D341Med (cell line): Measurements from ENCODE around the gene ILKAP.

Experiments
- DNase-seq: peaks from one replicate; pipeline ENCODE4 v3.0.0; 2012; ENCODE audit warnings: low spot score

The ILKAP gene

GRCh38 chr2:238133499-238134392 is 69.7 kb downstream of the ILKAP start:
- no peak for DNase-seq

- DNase-seq = no peak
Measured at GRCh38 chr2:238132463-238133450, 70.7 kb downstream of the ILKAP start.

GRCh38 chr2:238131761-238132462 is 71.6 kb downstream of the ILKAP start:
- DNase-seq = no peak

- no peak for DNase-seq
Measured at GRCh38 chr2:238130696-238131628, 72.5 kb downstream of the ILKAP start.

- no peak for DNase-seq
Measured at GRCh38 chr2:238130111-238130695, 73.3 kb downstream of the ILKAP start.

- DNase-seq = no peak
Measured at GRCh38 chr2:238129166-238130010, 74.1 kb downstream of the ILKAP start.

- no peak for DNase-seq
Measured at GRCh38 chr2:238128534-238129001, 74.9 kb downstream of the ILKAP start.

- no peak for DNase-seq
Measured at GRCh38 chr2:238128061-238128440, 75.4 kb downstream of the ILKAP start.

- no peak for DNase-seq
Measured at GRCh38 chr2:238127165-238128060, 76.1 kb downstream of the ILKAP start.

- no peak for DNase-seq
Measured at GRCh38 chr2:238126775-238127164, 76.7 kb downstream of the ILKAP start.

GRCh38 chr2:238126338-238126737 is 77.2 kb downstream of the ILKAP start:
- DNase-seq = no peak

- DNase-seq = no peak
Measured at GRCh38 chr2:238125127-238125885, 78.2 kb downstream of the ILKAP start.

- DNase-seq = no peak
Measured at GRCh38 chr2:238124488-238125126, 78.9 kb downstream of the ILKAP start.

GRCh38 chr2:238123991-238124470 is 79.5 kb downstream of the ILKAP start:
- DNase-seq = no peak

GRCh38 chr2:238123218-238123971 is 80.1 kb downstream of the ILKAP start:
- DNase-seq = no peak
